Activated CD8-positive, alpha-beta T cell treated with anti-CD3 and anti-CD28 coated beads, Interleukin-2, amount 10 ng/mL, durations not matched to agents 7 days and 5 days (primary cell): ENCODE measurements around the gene FAM120A. TPM values are rescaled to one million over a fixed set of nuclear protein-coding genes. Genes with fewer than 3 reads are reported as not detected.

Experiments used
- ATAC-seq: fragments of 150-1000 bp; cut with Tn5 transposase; one replicate; pipeline ENCODE4 v1.10.0; 2021; ENCODE audit warnings: moderate library complexity
- CTCF ChIA-PET: fragments of 350-600 bp; sonication (Branson Sonifier 250); formaldehyde crosslinking; loops from one replicate; lab custom pipeline; 2021; ENCODE audit warnings: antibody characterized with exemption; lab: Charles Lee
- POLR2A ChIA-PET: fragments of 350-600 bp; sonication (Branson Sonifier 250); formaldehyde crosslinking; loops from one replicate; lab custom pipeline; 2021; ENCODE audit warnings: antibody characterized with exemption; lab: Charles Lee
- DNase-seq: peaks from one replicate; pipeline ENCODE4 v3.0.0-alpha.2; 2020
- H3K27ac Mint-ChIP-seq: one replicate; pipeline ENCODE4 v1.8.0; 2021; ENCODE audit warnings: mild to moderate bottlenecking, mixed read lengths
- H3K27me3 Mint-ChIP-seq: one replicate; pipeline ENCODE4 v1.8.0; 2021; ENCODE audit warnings: low read depth, mixed read lengths
- H3K36me3 Mint-ChIP-seq: one replicate; pipeline ENCODE4 v1.8.0; 2021; ENCODE audit warnings: low read depth, mixed read lengths
- H3K4me1 Mint-ChIP-seq: one replicate; pipeline ENCODE4 v1.8.0; 2021; ENCODE audit warnings: low read depth, mixed read lengths
- H3K4me3 Mint-ChIP-seq: one replicate; pipeline ENCODE4 v1.8.0; 2021; ENCODE audit warnings: mild to moderate bottlenecking, mixed read lengths
- H3K9me3 Mint-ChIP-seq: one replicate; pipeline ENCODE4 v1.8.0; 2022; ENCODE audit warnings: mixed read lengths; ENCODE audit not compliant: insufficient read depth
- total RNA-seq, 2 experiments: library from RNA; stranded (reverse); gene quantifications; one replicate each; pipeline ENCODE4 v1.2.3, GENCODE V29; 2021

The FAM120A gene
- total RNA-seq, 2 experiments from 2014 or later, result 139 to 141 TPM

DNA sequence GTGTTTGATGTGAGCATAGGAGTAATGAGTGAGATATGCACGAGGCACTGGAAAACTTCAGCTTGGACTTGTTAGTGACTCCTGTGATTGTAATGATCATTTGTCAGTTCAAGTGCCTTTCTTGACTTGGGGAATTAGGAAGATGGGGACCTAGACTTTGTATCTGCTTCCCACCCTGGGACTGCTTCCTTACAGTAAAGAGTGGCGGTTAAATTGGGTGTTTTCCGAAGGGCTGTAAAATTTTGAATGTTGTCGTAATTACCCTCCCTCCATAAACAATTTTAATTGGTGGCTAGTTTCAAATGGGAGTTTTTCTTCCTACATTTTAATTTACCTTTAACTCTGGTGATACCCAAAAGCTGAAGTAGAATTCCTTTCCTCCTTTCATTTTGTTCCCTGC is 25.4 kb downstream of the FAM120A start:
- ATAC-seq (no peak), DNase-seq (no peak)
- no peaks in the 10 kb centered on the region for H3K27me3 Mint-ChIP-seq
- no peaks in the 10 kb centered on the region for H3K9me3 Mint-ChIP-seq
- H3K4me3 Mint-ChIP-seq, result no peak overlapping the region
- peaks cover 14% of the 10 kb centered on the region for H3K4me1 Mint-ChIP-seq
- no peak overlapping the region for H3K27ac Mint-ChIP-seq
- ChIA-PET POLR2A (no interaction called here), CTCF (interaction anchor here (0.6 to 2.3 kb wide), 4 partner anchors 11 to 89 kb away, joined by 3 to 8 read pairs (median 5); no protein-coding TSS in a partner anchor)
- H3K36me3 Mint-ChIP-seq, result peaks cover 56% of the 10 kb centered on the region

DNA sequence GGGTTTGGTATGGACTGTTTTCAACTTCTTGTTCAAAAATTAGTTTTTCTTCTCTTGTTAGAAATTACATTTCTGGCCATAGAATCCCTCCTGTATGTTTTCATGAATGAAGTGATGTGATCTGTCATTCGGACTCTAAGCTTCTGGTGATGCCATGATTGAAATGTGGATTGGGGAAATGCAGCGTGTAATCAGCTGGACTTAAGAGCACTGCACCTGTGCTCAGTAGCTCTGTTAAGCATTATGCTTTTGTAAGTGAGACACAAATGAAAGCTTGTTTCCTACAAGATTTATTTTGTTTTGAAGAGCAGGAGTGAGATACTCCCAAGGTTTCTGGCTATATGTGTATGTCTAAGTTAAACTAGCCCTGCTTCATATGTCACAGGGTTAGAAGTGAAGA is 25.9 kb downstream of the FAM120A start:
- DNase-seq, result no peak
- Mint-ChIP-seq H3K36me3 (peaks cover 53% of the 10 kb centered on the region), H3K27ac (no peak overlapping the region), H3K4me1 (peaks cover 14% of the 10 kb centered on the region), H3K9me3 (no peaks in the 10 kb centered on the region), H3K4me3 (no peak overlapping the region), H3K27me3 (no peaks in the 10 kb centered on the region)
- CTCF ChIA-PET, result interaction anchor here (0.8 to 2.3 kb wide), 5 partner anchors 12 to 166 kb away, joined by 3 to 8 read pairs (median 4); no protein-coding TSS in a partner anchor
- POLR2A ChIA-PET, result no interaction called here
- no peak for ATAC-seq

GRCh38 chr9:93479726-93480125 is 28.2 kb downstream of the FAM120A start:
- CTCF ChIA-PET, result no interaction called here
- POLR2A ChIA-PET, result no interaction called here
- peaks cover 58% of the 10 kb centered on the region for H3K36me3 Mint-ChIP-seq
- no peak overlapping the region for H3K27ac Mint-ChIP-seq
- DNase-seq (no peak), ATAC-seq (no peak)
- H3K9me3 Mint-ChIP-seq, result no peaks in the 10 kb centered on the region
- no peak overlapping the region for H3K4me3 Mint-ChIP-seq
- H3K4me1 Mint-ChIP-seq, result peaks cover 14% of the 10 kb centered on the region
- H3K27me3 Mint-ChIP-seq, result no peaks in the 10 kb centered on the region

- ChIA-PET POLR2A (no interaction called here), CTCF (no interaction called here)
- H3K27me3 Mint-ChIP-seq, result no peaks in the 10 kb centered on the region
- H3K27ac Mint-ChIP-seq, result no peak overlapping the region
- ATAC-seq (no peak), DNase-seq (no peak)
- H3K9me3 Mint-ChIP-seq, result no peaks in the 10 kb centered on the region
- H3K36me3 Mint-ChIP-seq, result peaks cover 61% of the 10 kb centered on the region
- no peak overlapping the region for H3K4me3 Mint-ChIP-seq
- peaks cover 14% of the 10 kb centered on the region for H3K4me1 Mint-ChIP-seq
Measured at GRCh38 chr9:93480262-93480661, 28.8 kb downstream of the FAM120A start.

DNA sequence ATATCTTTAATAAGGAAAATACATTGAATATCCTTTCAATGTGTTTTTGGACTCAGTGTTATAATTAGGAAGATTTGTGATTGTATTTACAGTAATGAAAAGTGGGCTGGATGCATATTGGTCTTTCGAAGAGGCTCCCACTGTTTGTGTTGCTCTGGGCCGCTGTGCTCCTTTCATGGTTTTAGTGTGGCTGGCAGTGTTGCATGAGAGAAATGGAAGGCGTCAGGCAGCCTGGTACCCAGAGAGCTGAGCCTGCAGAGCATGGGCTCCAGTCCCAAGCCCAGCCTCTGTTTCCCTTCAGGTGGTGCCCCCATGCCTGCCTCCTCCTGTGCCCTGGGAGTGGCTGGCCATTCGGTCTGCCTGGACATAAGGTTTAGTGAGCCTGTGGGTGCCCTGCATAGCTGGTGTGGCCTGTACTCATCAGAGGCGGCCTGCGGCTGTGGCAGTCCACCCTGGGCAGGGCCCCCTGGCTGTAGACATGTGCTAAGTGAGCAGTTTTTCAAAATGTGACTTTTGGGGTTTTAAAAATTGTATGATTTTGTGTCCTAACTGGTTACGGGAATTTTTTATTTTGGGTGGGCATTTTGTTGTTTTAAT is 29.3 kb downstream of the FAM120A start:
- ChIA-PET CTCF (no interaction called here), POLR2A (no interaction called here)
- H3K27ac Mint-ChIP-seq, result no peak overlapping the region
- H3K9me3 Mint-ChIP-seq, result no peaks in the 10 kb centered on the region
- H3K27me3 Mint-ChIP-seq, result no peaks in the 10 kb centered on the region
- ATAC-seq (no peak), DNase-seq (no peak)
- peaks cover 10% of the 10 kb centered on the region for H3K4me1 Mint-ChIP-seq
- peaks cover 61% of the 10 kb centered on the region for H3K36me3 Mint-ChIP-seq
- H3K4me3 Mint-ChIP-seq, result no peak overlapping the region

- peaks cover 16% of the 10 kb centered on the region for H3K4me1 Mint-ChIP-seq
- H3K9me3 Mint-ChIP-seq, result no peaks in the 10 kb centered on the region
- ChIA-PET POLR2A (interaction anchor here (1.2 kb wide), 1 partner anchor 83 kb away, joined by 5 read pairs; no protein-coding TSS in a partner anchor), CTCF (no interaction called here)
- H3K4me3 Mint-ChIP-seq, result no peak overlapping the region
- no peak overlapping the region for H3K27ac Mint-ChIP-seq
- H3K27me3 Mint-ChIP-seq, result no peaks in the 10 kb centered on the region
- H3K36me3 Mint-ChIP-seq, result peaks cover 66% of the 10 kb centered on the region
- ATAC-seq, result no peak
- no peak for DNase-seq
Measured at GRCh38 chr9:93483497-93483896, 32.0 kb downstream of the FAM120A start.

DNA sequence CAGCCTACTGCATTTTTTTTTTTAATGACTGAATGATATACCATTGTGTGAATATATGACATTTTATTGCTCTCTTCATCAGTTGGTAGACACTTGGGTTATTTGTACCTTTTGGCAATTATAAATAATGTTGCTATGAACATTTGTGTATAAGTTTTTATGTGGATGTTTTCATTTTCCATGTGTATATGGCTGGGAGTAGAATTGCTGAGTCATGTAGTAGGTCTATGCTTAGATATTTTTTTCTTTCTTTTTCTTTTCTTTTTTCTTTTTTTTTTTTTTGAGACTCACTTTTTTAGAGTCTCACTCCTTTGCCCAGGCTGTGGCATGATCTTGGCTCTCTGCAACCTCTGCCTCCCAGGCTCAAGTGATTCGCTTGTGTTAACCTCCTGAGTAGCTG is 34.8 kb downstream of the FAM120A start:
- ChIA-PET CTCF (interaction anchor here (1.2 to 1.6 kb wide), 2 partner anchors 36 to 326 kb away, joined by 3 read pairs; no protein-coding TSS in a partner anchor), POLR2A (interaction anchor here (1.2 kb wide), 1 partner anchor 33 kb away, joined by 6 read pairs; the partner anchor contains the start of gene FAM120AOS)
- DNase-seq, result no peak
- H3K36me3 Mint-ChIP-seq, result peaks cover 67% of the 10 kb centered on the region
- H3K4me3 Mint-ChIP-seq, result no peak overlapping the region
- no peaks in the 10 kb centered on the region for H3K27me3 Mint-ChIP-seq
- no peaks in the 10 kb centered on the region for H3K9me3 Mint-ChIP-seq
- H3K27ac Mint-ChIP-seq, result no peak overlapping the region
- ATAC-seq, result no peak
- peaks cover 13% of the 10 kb centered on the region for H3K4me1 Mint-ChIP-seq

DNA sequence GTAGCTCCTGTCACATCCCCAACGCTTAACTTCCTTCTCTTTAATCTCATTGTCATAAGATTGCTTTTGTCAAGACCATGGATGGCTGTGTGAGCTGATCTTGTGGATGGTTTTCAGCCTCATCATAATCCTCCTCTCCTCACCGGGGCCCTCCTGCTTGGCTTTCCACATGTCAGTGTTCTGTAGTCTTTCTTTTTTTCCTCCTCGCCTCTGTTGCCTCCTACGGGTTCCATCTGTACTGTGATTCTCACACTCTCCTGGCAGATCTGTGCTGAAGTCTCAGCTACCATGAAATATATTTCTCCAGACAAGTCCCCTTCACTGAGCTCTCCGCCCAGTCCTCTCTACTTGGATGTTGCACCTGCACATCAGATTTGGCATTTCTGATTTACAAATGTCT is 36.8 kb downstream of the FAM120A start:
- DNase-seq, result no peak
- peaks cover 60% of the 10 kb centered on the region for H3K36me3 Mint-ChIP-seq
- no peak overlapping the region for H3K27ac Mint-ChIP-seq
- peaks cover 14% of the 10 kb centered on the region for H3K4me1 Mint-ChIP-seq
- ChIA-PET POLR2A (no interaction called here), CTCF (interaction anchor here (2.8 kb wide), 1 partner anchor 11 kb away, joined by 8 read pairs; no protein-coding TSS in a partner anchor)
- no peaks in the 10 kb centered on the region for H3K9me3 Mint-ChIP-seq
- no peak overlapping the region for H3K4me3 Mint-ChIP-seq
- ATAC-seq, result no peak
- no peaks in the 10 kb centered on the region for H3K27me3 Mint-ChIP-seq

- Mint-ChIP-seq H3K36me3 (peaks cover 54% of the 10 kb centered on the region), H3K9me3 (no peaks in the 10 kb centered on the region), H3K4me1 (peaks cover 22% of the 10 kb centered on the region), H3K27me3 (no peaks in the 10 kb centered on the region), H3K27ac (no peak overlapping the region), H3K4me3 (no peak overlapping the region)
- DNase-seq (no peak), ATAC-seq (no peak)
- POLR2A ChIA-PET, result no interaction called here
- CTCF ChIA-PET, result no interaction called here
Measured at GRCh38 chr9:93491593-93492232, 40.2 kb downstream of the FAM120A start.

- Mint-ChIP-seq H3K27me3 (no peaks in the 10 kb centered on the region), H3K27ac (no peak overlapping the region), H3K4me3 (no peak overlapping the region), H3K9me3 (no peaks in the 10 kb centered on the region), H3K4me1 (peaks cover 19% of the 10 kb centered on the region), H3K36me3 (peaks cover 55% of the 10 kb centered on the region)
- DNase-seq (no peak), ATAC-seq (no peak)
- POLR2A ChIA-PET, result interaction anchor here (0.6 kb wide), 1 partner anchor 28 kb away, joined by 3 read pairs; no protein-coding TSS in a partner anchor
- CTCF ChIA-PET, result no interaction called here
Measured at GRCh38 chr9:93492327-93492726, 40.8 kb downstream of the FAM120A start.

- no peak overlapping the region for H3K27ac Mint-ChIP-seq
- CTCF ChIA-PET, result interaction anchor here (0.9 kb wide), 1 partner anchor 16 kb away, joined by 3 read pairs; no protein-coding TSS in a partner anchor
Measured at GRCh38 chr9:93493949-93494348, 42.5 kb downstream of the FAM120A start.

GRCh38 chr9:93496285-93496684 is 44.8 kb downstream of the FAM120A start:
- no peaks in the 10 kb centered on the region for H3K9me3 Mint-ChIP-seq
- no peak for DNase-seq
- no peak overlapping the region for H3K4me3 Mint-ChIP-seq
- H3K4me1 Mint-ChIP-seq, result peaks cover 29% of the 10 kb centered on the region
- POLR2A ChIA-PET, result no interaction called here
- H3K27ac Mint-ChIP-seq, result no peak overlapping the region
- CTCF ChIA-PET, result no interaction called here
- H3K27me3 Mint-ChIP-seq, result no peaks in the 10 kb centered on the region
- ATAC-seq, result no peak
- H3K36me3 Mint-ChIP-seq, result peaks cover 60% of the 10 kb centered on the region

More at GRCh38 chr9:93493949-93494348, 42.5 kb downstream of the FAM120A start:
- Mint-ChIP-seq H3K27me3 (no peaks in the 10 kb centered on the region), H3K9me3 (no peaks in the 10 kb centered on the region), H3K4me1 (peaks cover 13% of the 10 kb centered on the region), H3K36me3 (peaks cover 52% of the 10 kb centered on the region), H3K4me3 (no peak overlapping the region)
- DNase-seq (no peak), ATAC-seq (no peak)
- POLR2A ChIA-PET, result no interaction called here
